Upper lobe of left lung (tissue), 4 donors: ENCODE results near the gene FAM181A.

Source experiments
- CTCF ChIP-seq, 6 experiments: fragments of 450-650 bp in 4 of 6; fragments of 200-600 bp in 2 of 6; sonication (generic) in 2 of 6; IDR thresholded peaks; one replicate each; pipeline ENCODE4 v1.5.1; 2016 to 2019; ENCODE audit warnings: antibody characterized with exemption in 6 of 6
- EP300 ChIP-seq, 4 donors: sonication (generic); formaldehyde crosslinking; IDR thresholded peaks; one replicate each; pipeline ENCODE4 v1.5.1; 2017; ENCODE audit warnings: antibody characterized with exemption in 4 of 4, control low read depth in 2 of 4

- no peak for TF ChIP-seq CTCF (IDR thresholded peaks at IDR 0.05)
- TF ChIP-seq EP300 (IDR thresholded peaks at IDR 0.05): no peak
These were observed 31.6 kb downstream of the FAM181A start for GRCh38 chr14:93958567-93959238.
